K562 (cell line): Measurements from ENCODE around the gene ANKRD27. TPM values are rescaled to one million over a fixed set of nuclear protein-coding genes. Genes with fewer than 3 reads are reported as not detected.

ENCODE experiments used
- polyA plus RNA-seq, 8 experiments: library from polyadenylated mRNA; depleted of rRNA in 4 of 8; stranded (reverse) in 5 of 8; unstranded in 3 of 8; fragments of >200 nt; fragmentation: Nextera tagmentation in 2 of 8; fragmentation: Illumina TruSeq in 1 of 8; extraction: Ambion mirVana in 2 of 8; extraction: Trizol in 1 of 8; gene quantifications; 2 replicates each; pipeline versions ENCODE4 v1.2.1 to v1.2.3, GENCODE V29; 2011 to 2014; ENCODE audit warnings: inconsistent platforms in 1 of 8, missing spikeins in 1 of 8
- small RNA-seq: library from RNA; depleted of rRNA; stranded (forward); fragments of <200 nt; gene quantifications from one replicate; pipeline ENCODE3, GENCODE V24; 2014
- total RNA-seq, 7 experiments: library from RNA; depleted of rRNA in 6 of 7; stranded (reverse); fragments of >200 nt in 6 of 7; fragmentation: Illumina TruSeq in 2 of 7; extraction: Trizol in 2 of 7; gene quantifications; 2 replicates each; pipeline versions ENCODE4 v1.2.1 to v1.2.3, GENCODE V29; 2011 to 2021; ENCODE audit warnings: low replicate concordance in 1 of 7

ANKRD27 gene
- total and polyA plus RNA-seq, 9 of the 15 experiments (the other 6 are each of a cell fraction or from before 2014, with no cell fraction given) = 5.3 to 71.3 (median 54.2) TPM

Small RNA genes within 50 kb of the gene (small RNA-seq; reads per million reads assigned to genes)
- gene RN7SL789P (not detected), gene SNORA68B (3.0 reads per million, percentile 88 among the genes with 10 or more reads in this experiment)

Other genes with a start within 250 kb of the ANKRD27 start
- gene PDCD5, start 94.0 kb downstream of the ANKRD27 start, total RNA-seq (2014; rRNA removed) = 303 and 310 TPM in 2 replicates
- gene PDCD5, start 94.0 kb downstream of the ANKRD27 start, total RNA-seq (2014; rRNA removed; fragmentation: Illumina TruSeq; extraction: Trizol) = 269 and 303 TPM in 2 replicates
- gene PDCD5, start 94.0 kb downstream of the ANKRD27 start, total RNA-seq (2015; rRNA removed; fragmentation: Illumina TruSeq; extraction: Trizol) = 305 TPM in 2 replicates
- 188 and 196 TPM in 2 replicates for gene PDCD5, start 94.0 kb downstream of the ANKRD27 start, total RNA-seq (2021)
- gene PDCD5, start 94.0 kb downstream of the ANKRD27 start, polyA plus RNA-seq (2011; rRNA removed) = 88.3 and 122 TPM in 2 replicates
- gene PDCD5, start 94.0 kb downstream of the ANKRD27 start, polyA plus RNA-seq (2014; fragmentation: Illumina TruSeq; extraction: Trizol) = 308 and 322 TPM in 2 replicates
- 100 to 1,000 TPM; 136 to 185 TPM for gene PDCD5, start 94.0 kb downstream of the ANKRD27 start, polyA plus RNA-seq (2014; fragmentation: Nextera tagmentation; extraction: Ambion mirVana)
- 279 and 322 TPM in 2 replicates for gene PDCD5, start 94.0 kb downstream of the ANKRD27 start, polyA plus RNA-seq (2014; rRNA removed)
- 1.3 and 1.5 TPM in 2 replicates for gene RGS9BP, start 668 bp upstream of the ANKRD27 start, total RNA-seq (2014; rRNA removed)
- gene RGS9BP, start 668 bp upstream of the ANKRD27 start, total RNA-seq (2014; rRNA removed; fragmentation: Illumina TruSeq; extraction: Trizol) = 0.41 and 0.58 TPM in 2 replicates
- gene RGS9BP, start 668 bp upstream of the ANKRD27 start, total RNA-seq (2015; rRNA removed; fragmentation: Illumina TruSeq; extraction: Trizol) = 0.83 and 1.1 TPM in 2 replicates
- 1.2 TPM in 2 replicates for gene RGS9BP, start 668 bp upstream of the ANKRD27 start, total RNA-seq (2021)
- 0.24 and 0.31 TPM in 2 replicates for gene RGS9BP, start 668 bp upstream of the ANKRD27 start, polyA plus RNA-seq (2011; rRNA removed)
- gene RGS9BP, start 668 bp upstream of the ANKRD27 start, polyA plus RNA-seq (2014; fragmentation: Illumina TruSeq; extraction: Trizol) = 0.28 and 0.47 TPM in 2 replicates
- under 1 TPM; 0.03 to 0.04 TPM for gene RGS9BP, start 668 bp upstream of the ANKRD27 start, polyA plus RNA-seq (2014; fragmentation: Nextera tagmentation; extraction: Ambion mirVana)
- gene RGS9BP, start 668 bp upstream of the ANKRD27 start, polyA plus RNA-seq (2014; rRNA removed) = 0.49 and 1.2 TPM in 2 replicates
- 14.9 and 23.0 TPM in 2 replicates for gene NUDT19, start 16.6 kb upstream of the ANKRD27 start, total RNA-seq (2014; rRNA removed)
- 13.5 and 13.8 TPM in 2 replicates for gene NUDT19, start 16.6 kb upstream of the ANKRD27 start, total RNA-seq (2014; rRNA removed; fragmentation: Illumina TruSeq; extraction: Trizol)
- gene NUDT19, start 16.6 kb upstream of the ANKRD27 start, total RNA-seq (2015; rRNA removed; fragmentation: Illumina TruSeq; extraction: Trizol) = 13.8 and 14.4 TPM in 2 replicates
- 24.1 and 24.8 TPM in 2 replicates for gene NUDT19, start 16.6 kb upstream of the ANKRD27 start, total RNA-seq (2021)
- gene NUDT19, start 16.6 kb upstream of the ANKRD27 start, polyA plus RNA-seq (2011; rRNA removed) = 9.6 and 10.4 TPM in 2 replicates
- 11.6 and 12.3 TPM in 2 replicates for gene NUDT19, start 16.6 kb upstream of the ANKRD27 start, polyA plus RNA-seq (2014; fragmentation: Illumina TruSeq; extraction: Trizol)
- gene NUDT19, start 16.6 kb upstream of the ANKRD27 start, polyA plus RNA-seq (2014; fragmentation: Nextera tagmentation; extraction: Ambion mirVana) = 10 to 100 TPM; 28.2 to 38.6 TPM
- gene NUDT19, start 16.6 kb upstream of the ANKRD27 start, polyA plus RNA-seq (2014; rRNA removed) = 9.7 TPM in 2 replicates
- gene TDRD12, start 44.6 kb upstream of the ANKRD27 start, total RNA-seq (2014; rRNA removed) = not detected in 2 replicates
- not detected in 2 replicates for gene TDRD12, start 44.6 kb upstream of the ANKRD27 start, total RNA-seq (2014; rRNA removed; fragmentation: Illumina TruSeq; extraction: Trizol)
- gene TDRD12, start 44.6 kb upstream of the ANKRD27 start, total RNA-seq (2015; rRNA removed; fragmentation: Illumina TruSeq; extraction: Trizol) = not detected in 2 replicates
- gene TDRD12, start 44.6 kb upstream of the ANKRD27 start, total RNA-seq (2021) = not detected in 2 replicates
- 0.03 and 0.07 TPM in 2 replicates for gene TDRD12, start 44.6 kb upstream of the ANKRD27 start, polyA plus RNA-seq (2011; rRNA removed)
- not detected in 2 replicates for gene TDRD12, start 44.6 kb upstream of the ANKRD27 start, polyA plus RNA-seq (2014; fragmentation: Illumina TruSeq; extraction: Trizol)
- not detected for gene TDRD12, start 44.6 kb upstream of the ANKRD27 start, polyA plus RNA-seq (2014; fragmentation: Nextera tagmentation; extraction: Ambion mirVana)
- not detected in 2 replicates for gene TDRD12, start 44.6 kb upstream of the ANKRD27 start, polyA plus RNA-seq (2014; rRNA removed)
- gene SLC7A9, start 194.6 kb upstream of the ANKRD27 start, total RNA-seq (2014; rRNA removed) = not detected in 2 replicates
- not detected in 2 replicates for gene SLC7A9, start 194.6 kb upstream of the ANKRD27 start, total RNA-seq (2014; rRNA removed; fragmentation: Illumina TruSeq; extraction: Trizol)
- not detected in 2 replicates for gene SLC7A9, start 194.6 kb upstream of the ANKRD27 start, total RNA-seq (2015; rRNA removed; fragmentation: Illumina TruSeq; extraction: Trizol)
- not detected in 2 replicates for gene SLC7A9, start 194.6 kb upstream of the ANKRD27 start, total RNA-seq (2021)
- gene SLC7A9, start 194.6 kb upstream of the ANKRD27 start, polyA plus RNA-seq (2011; rRNA removed) = not detected in 2 replicates
- gene SLC7A9, start 194.6 kb upstream of the ANKRD27 start, polyA plus RNA-seq (2014; fragmentation: Illumina TruSeq; extraction: Trizol) = not detected in 2 replicates
- not detected for gene SLC7A9, start 194.6 kb upstream of the ANKRD27 start, polyA plus RNA-seq (2014; fragmentation: Nextera tagmentation; extraction: Ambion mirVana)
- not detected in 2 replicates for gene SLC7A9, start 194.6 kb upstream of the ANKRD27 start, polyA plus RNA-seq (2014; rRNA removed)